Measurements from ENCODE around the gene SEMA6D. TPM values are rescaled to one million over a fixed set of nuclear protein-coding genes. Genes with fewer than 3 reads are reported as not detected.

SEMA6D gene
- 69.2 TPM for total RNA-seq

GRCh38 chr15:47717036-47717612 is at the start of gene SEMA6D:
Gene SEMA6D (plus strand): TSS chr15:47717505. CDS start chr15:47759799, 42,294 bp downstream.

